Measurements from ENCODE around the gene FKBP6. TPM values are rescaled to one million over a fixed set of nuclear protein-coding genes. Genes with fewer than 3 reads are reported as not detected.

Gene FKBP6
- total RNA-seq, 4 donors from 2014 or later = not detected

- no peaks in the 10 kb centered on the region for H3K9me3 ChIP-seq
- no peak overlapping the region for H3K4me3 ChIP-seq
- no peaks in the 10 kb centered on the region for H3K36me3 ChIP-seq
- WGBS = 73% methylated on average over 6 of the region's 6 CpGs
- TF ChIP-seq EP300 (IDR thresholded peaks at IDR 0.05) (no peak), CTCF (IDR thresholded peaks at IDR 0.05) (no peak), POLR2AphosphoS5 (IDR thresholded peaks at IDR 0.05) (no peak), POLR2A (IDR thresholded peaks at IDR 0.05; ENCODE audit: low read depth) (no peak)
- H3K27ac ChIP-seq (replicated peaks in 1 of 4) = peak overlapping the region in 1 of 4 donors; percentile 19
- no peak for DNase-seq (ENCODE audit: extremely low spot score)
- intact Hi-C loops (cut with DNase I) = no loop called here
- no peaks in the 10 kb centered on the region for H3K4me1 ChIP-seq
- no peaks in the 10 kb centered on the region for H3K27me3 ChIP-seq
These were observed 2.8 kb downstream of the FKBP6 start for GRCh38 chr7:73330772-73331171.

GRCh38 chr7:73332447-73332846 is 4.5 kb downstream of the FKBP6 start:
- DNase-seq (ENCODE audit: extremely low spot score) = no peak
- no peak overlapping the region for H3K27ac ChIP-seq (replicated peaks in 1 of 4)
- no peak overlapping the region for H3K4me3 ChIP-seq
- intact Hi-C loops (cut with DNase I) = no loop called here
- 88% methylated on average over 6 of the region's 6 CpGs for WGBS
- no peaks in the 10 kb centered on the region for H3K36me3 ChIP-seq
- no peaks in the 10 kb centered on the region for H3K4me1 ChIP-seq
- no peaks in the 10 kb centered on the region for H3K27me3 ChIP-seq
- TF ChIP-seq POLR2AphosphoS5 (IDR thresholded peaks at IDR 0.05) (no peak), CTCF (IDR thresholded peaks at IDR 0.05) (no peak), POLR2A (IDR thresholded peaks at IDR 0.05; ENCODE audit: low read depth) (no peak), EP300 (IDR thresholded peaks at IDR 0.05) (no peak)
- no peaks in the 10 kb centered on the region for H3K9me3 ChIP-seq

- peaks cover 0 to 8% (median 0%) of the 10 kb centered on the region in 4 donors for H3K27me3 ChIP-seq
- H3K4me3 ChIP-seq = no peak overlapping the region
- intact Hi-C loops (cut with DNase I) = no loop called here
- no peak for DNase-seq (ENCODE audit: extremely low spot score)
- WGBS = 37% methylated on average over 10 of the region's 10 CpGs
- no peak overlapping the region for H3K27ac ChIP-seq (replicated peaks in 1 of 4)
- TF ChIP-seq EP300 (IDR thresholded peaks at IDR 0.05) (no peak), POLR2A (IDR thresholded peaks at IDR 0.05; ENCODE audit: low read depth) (no peak), CTCF (IDR thresholded peaks at IDR 0.05) (no peak), POLR2AphosphoS5 (IDR thresholded peaks at IDR 0.05) (no peak)
- H3K36me3 ChIP-seq = no peaks in the 10 kb centered on the region
- H3K9me3 ChIP-seq = no peaks in the 10 kb centered on the region
- peaks cover 0 to 12% (median 7%) of the 10 kb centered on the region in 4 donors for H3K4me1 ChIP-seq
These were observed 10.4 kb downstream of the FKBP6 start for GRCh38 chr7:73338321-73338720.

GRCh38 chr7:73340514-73340913 is 12.6 kb downstream of the FKBP6 start:
- peaks cover 0 to 12% (median 7%) of the 10 kb centered on the region in 4 donors for H3K4me1 ChIP-seq
- H3K9me3 ChIP-seq = no peaks in the 10 kb centered on the region
- H3K4me3 ChIP-seq = no peak overlapping the region
- DNase-seq (ENCODE audit: extremely low spot score) = no peak
- H3K36me3 ChIP-seq = no peaks in the 10 kb centered on the region
- intact Hi-C loops (cut with DNase I) = loop anchor here (5.0 kb wide), 1 partner anchor 112 kb away; no protein-coding TSS in a partner anchor
- peaks cover 0 to 8% (median 0%) of the 10 kb centered on the region in 4 donors for H3K27me3 ChIP-seq
- WGBS = 82% methylated on average over 7 of the region's 7 CpGs
- TF ChIP-seq CTCF (IDR thresholded peaks at IDR 0.05) (no peak), POLR2AphosphoS5 (IDR thresholded peaks at IDR 0.05) (no peak), EP300 (IDR thresholded peaks at IDR 0.05) (no peak), POLR2A (IDR thresholded peaks at IDR 0.05; ENCODE audit: low read depth) (no peak)
- H3K27ac ChIP-seq (replicated peaks in 1 of 4) = no peak overlapping the region

- DNase-seq (ENCODE audit: extremely low spot score) = no peak
- TF ChIP-seq POLR2AphosphoS5 (IDR thresholded peaks at IDR 0.05) = no peak
- no peak for TF ChIP-seq POLR2A (IDR thresholded peaks at IDR 0.05; ENCODE audit: low read depth)
- no peak for TF ChIP-seq EP300 (IDR thresholded peaks at IDR 0.05)
- TF ChIP-seq CTCF (IDR thresholded peaks at IDR 0.05) = no peak
- Histone ChIP-seq H3K27me3 (peaks cover 0 to 16% (median 0%) of the 10 kb centered on the region in 4 donors), H3K9me3 (no peaks in the 10 kb centered on the region), H3K4me3 (no peak overlapping the region), H3K36me3 (no peaks in the 10 kb centered on the region), H3K27ac (replicated peaks in 1 of 4) (no peak overlapping the region), H3K4me1 (peaks cover 0 to 12% (median 7%) of the 10 kb centered on the region in 4 donors)
- WGBS = 59% methylated on average over 8 of the region's 8 CpGs
- intact Hi-C loops (cut with DNase I) = loop anchor here (5.0 kb wide), 1 partner anchor 110 kb away; no protein-coding TSS in a partner anchor
These were observed 13.9 kb downstream of the FKBP6 start for GRCh38 chr7:73341877-73342276.
